ENCODE results near the gene RBP7. TPM values are rescaled to one million over a fixed set of nuclear protein-coding genes. Genes with fewer than 3 reads are reported as not detected.

RBP7 gene
- total RNA-seq (10 to 100 TPM; 22.4 to 26.1 (median 25.1) TPM), polyA plus RNA-seq (89.8 TPM)
- long read RNA-seq, donor 1, partial matches to known transcripts, result 0 of 4 reads
- long read RNA-seq, donor 1, other reads (novel, unspliced or antisense), result 1 of 4 reads
- long read RNA-seq, donor 2, transcript RBP7-201 (4 exons, 636 nt), result major isoform, 11 of 11 reads
- long read RNA-seq, donor 2, partial matches to known transcripts, result 0 of 11 reads
- long read RNA-seq, donor 2, other reads (novel, unspliced or antisense), result 0 of 11 reads
- long read RNA-seq, donor 3, partial matches to known transcripts, result 1 of 4 reads
- long read RNA-seq, donor 3, other reads (novel, unspliced or antisense), result 0 of 4 reads
- long read RNA-seq, donor 4, transcript RBP7-201 (4 exons, 636 nt), result major isoform, 7 of 7 reads
- long read RNA-seq, donor 4, partial matches to known transcripts, result 0 of 7 reads
- long read RNA-seq, donor 4, other reads (novel, unspliced or antisense), result 0 of 7 reads

DNA sequence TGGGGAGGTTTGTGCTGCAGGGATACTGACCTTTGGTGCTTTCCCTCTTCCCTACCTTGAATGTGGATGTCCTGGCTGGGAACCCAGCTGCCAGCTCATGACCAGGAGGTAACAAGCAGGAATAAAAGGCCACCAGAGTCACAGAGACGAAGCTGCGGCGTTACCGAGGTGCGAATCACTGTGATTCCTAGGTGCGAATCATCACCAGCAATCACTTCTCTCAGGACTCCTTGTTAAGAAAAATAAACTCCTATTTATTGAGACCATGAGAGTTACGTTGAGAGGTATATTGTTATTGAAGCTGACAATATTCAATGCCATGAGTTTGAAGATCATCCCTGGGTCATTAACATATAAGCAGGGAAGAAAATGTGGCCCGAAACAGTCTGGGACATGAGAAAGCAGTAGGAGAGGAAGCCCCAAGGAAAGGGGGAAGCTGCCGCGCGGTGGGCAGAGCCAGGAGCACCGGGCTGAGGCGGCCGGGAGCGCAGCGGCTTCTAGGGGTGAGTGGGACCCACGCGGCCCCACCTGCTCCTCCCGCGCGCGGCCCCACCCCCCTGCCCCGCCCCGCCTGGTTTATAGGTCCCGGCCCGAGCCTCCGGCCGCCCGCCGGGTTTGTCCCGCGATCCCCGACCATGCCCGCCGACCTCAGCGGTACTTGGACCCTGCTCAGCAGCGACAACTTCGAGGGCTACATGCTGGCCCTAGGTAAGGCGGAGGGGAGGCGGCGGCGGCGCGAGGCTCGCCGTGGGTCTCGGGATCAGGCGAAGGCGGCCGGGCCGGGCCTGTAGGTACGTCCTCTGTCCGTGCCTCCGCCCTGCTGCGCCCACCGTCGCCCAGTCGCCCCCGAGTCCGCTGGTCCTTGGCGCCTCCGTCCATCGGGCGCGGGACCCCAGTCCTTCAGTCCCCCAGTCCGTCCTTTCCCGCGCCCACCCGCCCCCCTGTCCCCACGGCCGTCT, at the start of gene RBP7:
TSS of gene RBP7 (plus strand) at position 605 of the 959 bp plus-strand sequence. CDS start at position 636, 31 bp downstream.
- Histone ChIP-seq H3K27me3 (ENCODE audit: control insufficient read depth, insufficient read depth) (no peaks in the 10 kb centered on the region), H3K9me3 (ENCODE audit: control insufficient read depth, low read length) (no peaks in the 10 kb centered on the region), H3K4me3 (ENCODE audit: low read length) (peak within 1 kb of the TSS; percentile 66), H3K27ac (ENCODE audit: low read length) (peak within 1 kb of the TSS; percentile 40), H3K4me1 (ENCODE audit: control insufficient read depth, insufficient read depth, low read length) (no peaks in the 10 kb centered on the region)
- DNase-seq, result peak; percentile 23 to 78 (median 76)
- peak; percentile 73 to 74 for ATAC-seq
- 7% methylated on average over 71 of the region's 71 CpGs for whole genome bisulfite sequencing
- intact Hi-C loops (cut with DNase I), result no loop called here

DNA sequence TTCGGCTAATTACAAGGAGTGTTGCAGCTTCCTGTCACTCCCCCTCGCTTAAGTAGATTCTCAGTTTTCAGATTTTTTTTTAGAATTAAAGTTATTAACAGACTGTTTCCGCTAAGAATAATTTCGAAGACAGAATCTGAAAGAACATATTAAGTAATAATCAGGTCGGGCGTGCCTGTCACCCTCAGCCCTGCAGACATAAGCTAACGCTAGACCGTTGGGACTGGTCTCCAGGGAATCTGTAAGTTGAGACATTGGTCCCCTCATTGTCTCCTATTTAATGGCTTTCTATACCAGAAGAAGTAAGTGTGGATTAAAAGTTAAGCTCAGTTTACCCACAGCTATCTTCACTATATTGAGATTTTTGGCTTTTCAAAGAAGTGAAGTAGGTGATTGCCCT, 39.3 kb upstream of the RBP7 start:
- Histone ChIP-seq H3K27me3 (ENCODE audit: control insufficient read depth, insufficient read depth) (no peaks in the 10 kb centered on the region), H3K27ac (ENCODE audit: low read length) (no peak overlapping the region), H3K9me3 (ENCODE audit: control insufficient read depth, low read length) (no peaks in the 10 kb centered on the region), H3K4me3 (ENCODE audit: low read length) (no peak overlapping the region), H3K4me1 (ENCODE audit: control insufficient read depth, insufficient read depth, low read length) (no peaks in the 10 kb centered on the region)
- intact Hi-C loops (cut with DNase I), result no loop called here
- no peak for ATAC-seq
- 73% methylated on average over 8 of the region's 8 CpGs for WGBS
- DNase-seq, result no peak

DNA sequence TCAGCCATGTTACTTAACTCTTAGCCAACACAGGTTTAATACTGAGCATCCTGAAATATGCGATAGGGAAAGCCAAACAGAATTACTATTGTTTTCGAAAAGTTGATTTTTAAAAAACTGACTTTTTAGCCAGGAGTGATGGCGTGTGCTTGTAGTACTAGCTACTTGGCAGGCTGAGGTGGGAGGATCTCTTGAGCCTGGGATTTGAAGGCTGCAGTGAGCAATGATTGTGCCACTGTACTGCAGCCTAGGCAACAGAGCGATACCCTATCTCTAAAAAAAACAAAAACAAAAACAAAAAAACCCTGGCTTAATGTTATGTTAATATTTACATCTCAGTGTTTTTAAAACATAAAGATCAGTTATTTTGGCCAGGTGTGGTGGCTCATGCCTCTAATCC, 37.0 kb upstream of the RBP7 start:
- H3K9me3 ChIP-seq (ENCODE audit: control insufficient read depth, low read length), result no peaks in the 10 kb centered on the region
- H3K4me1 ChIP-seq (ENCODE audit: control insufficient read depth, insufficient read depth, low read length), result no peaks in the 10 kb centered on the region
- H3K27ac ChIP-seq (ENCODE audit: low read length), result no peak overlapping the region
- 55% methylated on average over 4 of the region's 4 CpGs for WGBS
- DNase-seq, result peak in 2 of 3 donors; percentile 34 to 54
- intact Hi-C loops (cut with DNase I), result no loop called here
- no peaks in the 10 kb centered on the region for H3K27me3 ChIP-seq (ENCODE audit: control insufficient read depth, insufficient read depth)
- ATAC-seq, result peak; percentile 47 to 55
- no peak overlapping the region for H3K4me3 ChIP-seq (ENCODE audit: low read length)

DNA sequence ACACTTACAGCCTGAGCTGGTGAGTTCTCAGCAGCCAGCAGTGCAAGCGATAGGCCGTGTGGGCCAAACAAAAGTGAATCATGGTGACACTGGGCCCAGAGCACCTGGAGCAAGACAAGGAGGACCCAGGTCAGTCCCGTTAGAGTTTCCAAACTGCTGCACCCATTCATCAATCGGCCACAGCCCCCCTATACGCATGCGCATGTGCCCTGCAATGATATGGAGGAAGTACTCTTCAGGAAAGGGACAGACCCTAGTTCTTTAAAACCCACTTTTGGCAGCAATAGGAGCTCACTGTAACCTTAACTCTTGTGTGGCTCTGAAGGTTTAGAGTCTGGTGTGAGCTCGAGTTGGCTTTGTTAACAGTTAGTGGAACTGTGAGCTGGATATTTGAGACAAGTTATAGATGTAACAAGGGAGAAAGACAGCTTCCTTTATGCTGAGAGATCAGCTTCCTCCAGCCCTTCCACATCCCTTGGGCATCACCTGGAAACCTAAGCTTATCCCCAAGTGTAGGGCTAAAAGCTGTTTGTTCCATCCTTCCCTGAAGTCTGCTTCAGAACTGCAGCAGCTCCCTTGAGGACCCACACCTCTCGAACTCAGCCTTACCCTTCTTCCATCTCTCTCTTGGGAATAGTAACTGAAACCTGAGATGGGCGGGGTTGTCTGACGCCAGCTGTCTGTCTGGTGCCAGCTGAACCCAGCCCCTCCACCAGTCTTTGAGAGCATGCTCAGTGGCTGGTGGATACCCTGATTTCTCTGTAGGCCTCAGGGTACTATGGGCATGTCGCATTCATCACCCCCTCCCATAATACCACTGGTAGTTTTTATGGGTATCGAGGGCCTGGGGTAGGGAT, 36.1 kb upstream of the RBP7 start:
- intact Hi-C loops (cut with DNase I), result no loop called here
- 78% methylated on average over 12 of the region's 12 CpGs for WGBS
- Histone ChIP-seq H3K27me3 (ENCODE audit: control insufficient read depth, insufficient read depth) (no peaks in the 10 kb centered on the region), H3K4me1 (ENCODE audit: control insufficient read depth, insufficient read depth, low read length) (no peaks in the 10 kb centered on the region), H3K27ac (ENCODE audit: low read length) (no peak overlapping the region), H3K9me3 (ENCODE audit: control insufficient read depth, low read length) (no peaks in the 10 kb centered on the region), H3K4me3 (ENCODE audit: low read length) (no peak overlapping the region)
- DNase-seq (no peak), ATAC-seq (no peak)

DNA sequence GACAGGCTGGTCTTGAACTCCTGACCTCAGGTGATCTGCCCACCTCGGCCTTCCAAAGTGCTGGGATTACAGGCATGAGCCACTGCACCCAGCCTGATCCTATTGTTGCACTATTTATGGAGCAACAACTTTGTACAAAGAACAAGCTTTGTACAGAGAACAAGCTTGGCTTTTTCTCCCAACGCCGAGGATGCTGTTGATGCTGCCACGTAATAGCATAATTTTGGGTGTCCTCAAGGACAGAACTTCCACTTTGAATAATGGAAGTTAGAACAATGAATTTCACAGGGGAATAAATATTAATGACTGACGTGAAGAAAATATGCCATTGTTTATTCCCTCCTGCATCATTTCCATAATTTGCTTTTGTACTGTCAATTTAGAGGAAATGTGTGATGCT, 12.8 kb upstream of the RBP7 start:
- Histone ChIP-seq H3K4me1 (ENCODE audit: control insufficient read depth, insufficient read depth, low read length) (peaks cover 1% of the 10 kb centered on the region), H3K27me3 (ENCODE audit: control insufficient read depth, insufficient read depth) (no peaks in the 10 kb centered on the region), H3K9me3 (ENCODE audit: control insufficient read depth, low read length) (no peaks in the 10 kb centered on the region), H3K27ac (ENCODE audit: low read length) (no peak overlapping the region), H3K4me3 (ENCODE audit: low read length) (no peak overlapping the region)
- intact Hi-C loops (cut with DNase I), result no loop called here
- DNase-seq (no peak), ATAC-seq (no peak)
- WGBS, result 66% methylated on average over 5 of the region's 5 CpGs

DNA sequence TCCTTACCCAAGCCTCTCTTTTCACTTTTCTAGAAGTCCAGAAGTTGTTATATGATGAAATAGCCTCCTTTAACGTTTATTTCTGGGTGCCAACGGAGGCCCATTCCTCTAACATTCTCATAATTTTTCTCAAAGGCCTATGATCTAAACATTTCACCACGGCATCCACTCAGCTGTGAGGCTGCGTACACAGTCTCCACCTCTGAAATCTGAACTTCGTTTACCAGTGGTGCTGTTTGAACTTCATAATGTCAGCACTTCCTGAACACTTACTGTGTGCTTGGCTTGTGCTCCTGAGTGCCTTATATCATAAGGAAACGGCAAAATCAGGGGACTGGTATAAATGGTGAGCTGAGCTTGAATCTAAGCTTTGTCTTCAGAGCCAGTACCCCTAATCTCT, 12.0 kb upstream of the RBP7 start:
- Histone ChIP-seq H3K9me3 (ENCODE audit: control insufficient read depth, low read length) (no peaks in the 10 kb centered on the region), H3K4me3 (ENCODE audit: low read length) (no peak overlapping the region), H3K27ac (ENCODE audit: low read length) (no peak overlapping the region), H3K27me3 (ENCODE audit: control insufficient read depth, insufficient read depth) (no peaks in the 10 kb centered on the region), H3K4me1 (ENCODE audit: control insufficient read depth, insufficient read depth, low read length) (peaks cover 4% of the 10 kb centered on the region)
- intact Hi-C loops (cut with DNase I), result no loop called here
- ATAC-seq (no peak), DNase-seq (no peak)
- WGBS, result 38% methylated on average over 6 of the region's 6 CpGs

DNA sequence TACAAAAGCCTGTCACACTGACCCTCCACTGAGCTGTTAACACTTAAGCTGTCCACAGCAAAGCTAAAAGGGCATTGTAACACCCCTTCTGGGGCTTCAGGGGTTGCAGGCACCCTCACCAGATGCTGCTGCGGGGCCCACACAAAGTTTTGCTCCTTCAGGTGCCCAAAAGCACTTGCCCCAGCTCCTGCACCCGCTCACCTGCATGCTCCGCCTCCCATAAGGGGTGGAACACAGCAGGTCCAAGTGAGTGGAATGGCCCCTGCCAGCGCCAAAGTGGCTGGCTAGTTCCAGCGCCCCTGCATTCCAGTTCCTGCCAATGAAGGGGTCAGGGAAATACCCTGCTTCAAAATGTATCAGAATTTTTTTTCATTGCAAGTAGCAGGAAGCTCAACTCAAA, 7.3 kb upstream of the RBP7 start:
- intact Hi-C loops (cut with DNase I), result no loop called here
- 84% methylated on average over 5 of the region's 5 CpGs for WGBS
- DNase-seq, result no peak
- no peak overlapping the region for H3K27ac ChIP-seq (ENCODE audit: low read length)
- no peaks in the 10 kb centered on the region for H3K27me3 ChIP-seq (ENCODE audit: control insufficient read depth, insufficient read depth)
- H3K4me3 ChIP-seq (ENCODE audit: low read length), result no peak overlapping the region
- H3K4me1 ChIP-seq (ENCODE audit: control insufficient read depth, insufficient read depth, low read length), result peaks cover 3% of the 10 kb centered on the region
- ATAC-seq, result no peak
- no peaks in the 10 kb centered on the region for H3K9me3 ChIP-seq (ENCODE audit: control insufficient read depth, low read length)

DNA sequence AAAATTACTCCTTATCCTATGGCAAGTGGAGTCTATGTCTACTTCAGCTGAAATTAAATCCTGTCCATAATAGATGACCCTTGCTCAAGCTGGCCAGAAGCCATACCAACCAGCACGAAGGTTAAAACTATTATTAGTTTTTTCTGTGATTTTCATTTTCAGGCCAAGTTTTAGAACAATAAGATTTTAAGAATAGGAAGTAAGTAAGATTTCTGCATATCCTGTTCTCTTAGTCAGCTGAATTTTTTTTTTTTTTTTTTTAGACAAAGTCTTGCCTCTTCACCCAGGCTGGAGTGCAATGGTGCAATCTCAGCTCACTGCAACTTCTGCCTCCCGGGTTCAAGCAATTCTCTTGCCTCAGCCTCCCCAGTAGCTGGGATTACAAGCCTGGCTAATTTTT, 6.1 kb upstream of the RBP7 start:
- Histone ChIP-seq H3K9me3 (ENCODE audit: control insufficient read depth, low read length) (no peaks in the 10 kb centered on the region), H3K4me3 (ENCODE audit: low read length) (no peak overlapping the region), H3K4me1 (ENCODE audit: control insufficient read depth, insufficient read depth, low read length) (peaks cover 3% of the 10 kb centered on the region), H3K27ac (ENCODE audit: low read length) (peak overlapping the region; percentile 14), H3K27me3 (ENCODE audit: control insufficient read depth, insufficient read depth) (no peaks in the 10 kb centered on the region)
- ATAC-seq, result peak; percentile 77 to 82
- DNase-seq, result peak; percentile 47 to 73 (median 62)
- intact Hi-C loops (cut with DNase I), result no loop called here
- WGBS, result 38% methylated on average over 2 of the region's 2 CpGs

DNA sequence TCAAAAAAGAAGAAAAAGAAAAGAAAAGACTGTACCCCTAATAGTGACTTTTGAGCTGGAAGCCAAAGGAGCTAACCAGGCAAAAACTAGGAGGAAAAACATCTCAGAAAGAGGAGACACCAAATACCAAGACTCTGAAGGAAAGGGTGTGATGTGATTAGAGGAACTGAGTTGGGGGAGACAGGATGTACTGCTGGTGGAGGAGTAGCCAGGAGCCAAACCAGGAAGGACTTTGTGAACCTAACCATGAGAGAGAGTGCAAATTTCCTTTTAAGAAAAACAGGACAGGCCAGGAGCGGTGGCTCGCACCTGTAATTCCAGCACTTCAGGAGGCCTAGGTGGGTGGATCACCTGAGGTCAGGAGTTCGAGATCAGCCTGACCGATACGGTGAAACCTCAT, 4.1 kb upstream of the RBP7 start:
- Histone ChIP-seq H3K4me1 (ENCODE audit: control insufficient read depth, insufficient read depth, low read length) (peaks cover 3% of the 10 kb centered on the region), H3K27ac (ENCODE audit: low read length) (peak overlapping the region; percentile 86), H3K9me3 (ENCODE audit: control insufficient read depth, low read length) (no peaks in the 10 kb centered on the region), H3K27me3 (ENCODE audit: control insufficient read depth, insufficient read depth) (no peaks in the 10 kb centered on the region), H3K4me3 (ENCODE audit: low read length) (no peak overlapping the region)
- intact Hi-C loops (cut with DNase I), result no loop called here
- 62% methylated on average over 5 of the region's 5 CpGs for WGBS
- DNase-seq (no peak), ATAC-seq (peak in 1 of 2 donors; percentile 73)

DNA sequence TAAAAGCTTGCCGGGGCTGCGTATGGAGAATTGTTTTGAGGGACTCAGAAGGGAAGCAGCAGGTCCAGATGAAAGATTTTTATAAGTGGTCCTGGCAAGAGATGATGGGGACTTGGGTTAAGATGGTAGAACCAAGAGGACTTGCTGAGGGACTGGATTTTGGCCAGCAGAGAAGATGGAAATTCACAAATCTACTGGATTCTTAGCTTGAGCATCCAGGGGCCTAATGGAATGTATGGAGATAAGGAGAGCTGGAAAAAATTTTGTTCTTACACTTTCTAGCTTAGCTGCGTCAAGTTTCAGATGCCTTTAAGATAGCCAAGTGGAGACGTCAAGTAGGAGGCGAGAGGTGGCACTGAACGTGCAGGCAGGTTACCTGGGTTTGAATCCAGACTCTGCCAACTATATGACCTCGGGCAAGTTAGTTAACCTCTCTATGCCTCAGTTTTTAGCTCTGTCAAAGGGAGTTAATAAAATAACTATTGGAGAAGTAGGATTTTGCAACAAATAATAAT, 3.4 kb upstream of the RBP7 start:
- Histone ChIP-seq H3K4me3 (ENCODE audit: low read length) (no peak overlapping the region), H3K9me3 (ENCODE audit: control insufficient read depth, low read length) (no peaks in the 10 kb centered on the region), H3K27ac (ENCODE audit: low read length) (peak overlapping the region; percentile 86), H3K27me3 (ENCODE audit: control insufficient read depth, insufficient read depth) (no peaks in the 10 kb centered on the region), H3K4me1 (ENCODE audit: control insufficient read depth, insufficient read depth, low read length) (peaks cover 3% of the 10 kb centered on the region)
- ATAC-seq (no peak), DNase-seq (no peak)
- intact Hi-C loops (cut with DNase I), result no loop called here
- WGBS, result 64% methylated on average over 7 of the region's 7 CpGs
